ENCODE data around the gene APC. TPM values are rescaled to one million over a fixed set of nuclear protein-coding genes. Genes with fewer than 3 reads are reported as not detected.

Gene APC
- total RNA-seq, 2 experiments from 2014 or later = 18.7 to 19.0 TPM

DNA sequence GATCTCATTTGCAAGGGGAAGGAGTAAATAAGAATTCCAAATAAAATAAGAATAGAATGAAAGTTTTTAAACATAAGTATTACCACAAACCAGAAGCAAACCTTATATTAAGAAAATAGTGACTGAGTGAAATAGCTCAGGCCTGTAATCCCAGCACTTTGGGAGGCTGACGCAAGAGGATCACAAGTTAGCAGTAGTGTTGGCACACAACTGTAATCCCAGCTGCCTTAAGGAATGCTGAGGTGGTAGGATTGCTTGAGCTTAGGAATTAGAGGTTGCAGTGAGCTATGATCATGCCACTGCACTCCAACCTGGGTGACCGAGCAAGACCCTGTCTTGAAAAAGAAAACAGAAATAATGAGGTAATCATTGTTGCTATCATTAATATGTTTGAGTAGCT lies 47.0 kb downstream of the APC start:
- ChIA-PET POLR2A (no interaction called here), CTCF (interaction anchor here (0.8 to 1.2 kb wide), 2 partner anchors 9 to 15 kb away, joined by 3 to 4 read pairs; no protein-coding TSS in a partner anchor)
- Mint-ChIP-seq H3K27ac (no peak overlapping the region), H3K27me3 (no peaks in the 10 kb centered on the region), H3K4me3 (no peak overlapping the region), H3K36me3 (ENCODE audit: low read depth) (peaks cover 5% of the 10 kb centered on the region), H3K4me1 (ENCODE audit: low read depth) (no peaks in the 10 kb centered on the region), H3K9me3 (no peaks in the 10 kb centered on the region)
- DNase-seq (no peak), ATAC-seq (no peak)
- intact Hi-C loops (cut with micrococcal nuclease) = no loop called here
- TF ChIP-seq, protein P1, sequence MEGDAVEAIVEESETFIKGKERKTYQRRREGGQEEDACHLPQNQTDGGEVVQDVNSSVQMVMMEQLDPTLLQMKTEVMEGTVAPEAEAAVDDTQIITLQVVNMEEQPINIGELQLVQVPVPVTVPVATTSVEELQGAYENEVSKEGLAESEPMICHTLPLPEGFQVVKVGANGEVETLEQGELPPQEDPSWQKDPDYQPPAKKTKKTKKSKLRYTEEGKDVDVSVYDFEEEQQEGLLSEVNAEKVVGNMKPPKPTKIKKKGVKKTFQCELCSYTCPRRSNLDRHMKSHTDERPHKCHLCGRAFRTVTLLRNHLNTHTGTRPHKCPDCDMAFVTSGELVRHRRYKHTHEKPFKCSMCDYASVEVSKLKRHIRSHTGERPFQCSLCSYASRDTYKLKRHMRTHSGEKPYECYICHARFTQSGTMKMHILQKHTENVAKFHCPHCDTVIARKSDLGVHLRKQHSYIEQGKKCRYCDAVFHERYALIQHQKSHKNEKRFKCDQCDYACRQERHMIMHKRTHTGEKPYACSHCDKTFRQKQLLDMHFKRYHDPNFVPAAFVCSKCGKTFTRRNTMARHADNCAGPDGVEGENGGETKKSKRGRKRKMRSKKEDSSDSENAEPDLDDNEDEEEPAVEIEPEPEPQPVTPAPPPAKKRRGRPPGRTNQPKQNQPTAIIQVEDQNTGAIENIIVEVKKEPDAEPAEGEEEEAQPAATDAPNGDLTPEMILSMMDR (IDR thresholded peaks at IDR 0.05) = no peak

DNA sequence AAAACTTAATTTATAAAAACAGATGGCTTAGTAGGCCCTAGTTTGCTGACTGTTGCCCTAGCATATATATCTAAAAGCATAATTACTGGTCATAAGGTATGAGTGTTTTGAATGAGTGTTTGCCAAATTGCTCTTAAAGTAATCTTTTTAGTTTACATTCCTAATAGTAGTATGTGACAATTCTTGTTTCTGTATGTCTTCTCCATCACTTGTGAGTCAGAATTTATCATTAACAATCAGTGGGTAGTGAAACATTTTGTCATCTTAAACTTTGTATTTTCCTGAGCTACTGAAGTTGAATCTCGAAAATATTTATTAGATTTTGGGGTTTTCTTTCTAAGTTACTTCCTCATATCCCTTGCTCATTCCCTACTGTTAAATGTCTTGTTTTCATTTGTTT lies 49.6 kb downstream of the APC start:
- ATAC-seq = no peak

DNA sequence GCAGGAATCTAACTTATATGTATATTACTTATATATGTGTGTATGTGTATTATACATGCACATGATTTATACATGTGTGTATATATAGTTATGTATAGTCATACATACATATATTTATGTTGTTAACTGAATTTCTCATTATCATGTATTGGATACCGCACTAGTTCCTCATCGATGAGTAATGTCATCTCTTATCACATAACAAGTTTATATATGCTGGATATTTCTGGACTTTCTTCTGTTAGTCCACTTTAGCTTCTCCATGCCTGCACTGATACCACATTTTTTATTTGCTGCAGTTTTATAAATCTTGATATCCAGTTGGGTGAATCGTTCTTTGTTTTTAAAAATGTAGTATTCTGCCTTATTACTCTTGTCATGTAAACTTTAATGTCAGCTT lies 50.2 kb downstream of the APC start:
- DNase-seq (no peak), ATAC-seq (no peak)
- Mint-ChIP-seq H3K36me3 (ENCODE audit: low read depth) (peaks cover 2% of the 10 kb centered on the region), H3K27ac (no peak overlapping the region), H3K27me3 (no peaks in the 10 kb centered on the region), H3K4me3 (no peak overlapping the region), H3K4me1 (ENCODE audit: low read depth) (no peaks in the 10 kb centered on the region), H3K9me3 (no peaks in the 10 kb centered on the region)
- ChIA-PET CTCF (interaction anchor here (1.2 kb wide), 1 partner anchor 237 kb away, joined by 4 read pairs; no protein-coding TSS in a partner anchor), POLR2A (no interaction called here)
- TF ChIP-seq, protein P1 (IDR thresholded peaks at IDR 0.05) = no peak
- intact Hi-C loops (cut with micrococcal nuclease) = no loop called here

More for the DNA sequence above, 49.6 kb downstream of the APC start:
- intact Hi-C loops (cut with micrococcal nuclease) = no loop called here
- Mint-ChIP-seq H3K36me3 (ENCODE audit: low read depth) (no peaks in the 10 kb centered on the region), H3K4me3 (no peak overlapping the region), H3K9me3 (no peaks in the 10 kb centered on the region), H3K4me1 (ENCODE audit: low read depth) (no peaks in the 10 kb centered on the region), H3K27ac (no peak overlapping the region), H3K27me3 (no peaks in the 10 kb centered on the region)
- ChIA-PET CTCF (interaction anchor here (1.2 kb wide), 1 partner anchor 236 kb away, joined by 4 read pairs; no protein-coding TSS in a partner anchor), POLR2A (no interaction called here)
- TF ChIP-seq, protein P1 (IDR thresholded peaks at IDR 0.05) = no peak
- DNase-seq = no peak

DNA sequence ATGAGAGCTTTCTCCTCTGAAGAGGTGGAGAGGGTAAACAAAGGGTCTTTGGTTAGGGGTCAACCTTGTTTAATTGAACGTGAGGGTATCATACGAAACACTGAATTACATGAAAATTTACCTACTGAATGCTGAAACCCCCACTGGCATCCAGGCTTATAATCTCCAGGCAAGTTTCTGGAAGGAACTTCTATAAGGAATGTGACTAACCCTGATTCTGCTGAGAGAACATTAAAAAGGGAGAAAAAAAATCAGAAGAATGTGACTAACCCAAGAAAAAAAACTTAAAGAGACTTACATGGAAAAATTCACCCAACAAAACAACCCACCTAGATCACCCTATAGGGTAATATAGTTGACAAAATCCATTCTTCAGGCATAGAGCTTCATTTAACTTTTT lies 55.5 kb downstream of the APC start:
- no peak for DNase-seq
- Mint-ChIP-seq H3K4me3 (no peak overlapping the region), H3K27ac (no peak overlapping the region), H3K36me3 (ENCODE audit: low read depth) (peaks cover 11% of the 10 kb centered on the region), H3K4me1 (ENCODE audit: low read depth) (peaks cover 4% of the 10 kb centered on the region), H3K9me3 (no peaks in the 10 kb centered on the region), H3K27me3 (no peaks in the 10 kb centered on the region)
- no peak for ATAC-seq
- CTCF ChIA-PET = interaction anchor here (1.2 to 1.4 kb wide), 2 partner anchors 9 to 242 kb away, joined by 3 to 4 read pairs; no protein-coding TSS in a partner anchor
- POLR2A ChIA-PET = no interaction called here
- intact Hi-C loops (cut with micrococcal nuclease) = no loop called here
- TF ChIP-seq, protein P1 (IDR thresholded peaks at IDR 0.05) = no peak

DNA sequence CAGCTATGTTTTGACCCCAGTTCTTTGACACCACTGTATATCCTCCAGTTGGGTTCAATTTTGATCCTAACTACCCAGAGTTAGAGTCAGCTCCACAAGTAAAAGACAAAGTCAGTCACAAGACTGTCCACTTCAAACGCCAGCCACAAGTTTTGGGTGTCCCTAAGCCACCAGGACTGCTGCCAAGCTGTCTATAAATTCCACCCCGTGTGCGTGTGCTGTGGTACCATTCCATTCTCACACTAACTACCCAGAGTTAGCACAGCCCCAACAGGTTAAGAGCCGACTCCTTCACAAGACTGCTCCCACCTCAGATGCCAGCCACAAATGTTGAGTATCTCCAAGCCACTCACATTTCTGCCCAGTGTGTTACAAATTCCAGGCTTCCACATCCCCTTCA lies 56.7 kb downstream of the APC start:
- Mint-ChIP-seq H3K4me3 (no peak overlapping the region), H3K27ac (no peak overlapping the region), H3K27me3 (no peaks in the 10 kb centered on the region), H3K36me3 (ENCODE audit: low read depth) (peaks cover 13% of the 10 kb centered on the region), H3K4me1 (ENCODE audit: low read depth) (peaks cover 4% of the 10 kb centered on the region), H3K9me3 (no peaks in the 10 kb centered on the region)
- intact Hi-C loops (cut with micrococcal nuclease) = no loop called here
- no peak for DNase-seq
- no peak for ATAC-seq
- TF ChIP-seq, protein P1 (IDR thresholded peaks at IDR 0.05) = no peak
- POLR2A ChIA-PET = interaction anchor here (0.7 kb wide), 1 partner anchor 9 kb away, joined by 3 read pairs; no protein-coding TSS in a partner anchor
- CTCF ChIA-PET = interaction anchor here (1.2 to 1.4 kb wide), 2 partner anchors 10 to 243 kb away, joined by 3 to 4 read pairs; no protein-coding TSS in a partner anchor

Measured in activated CD8-positive, alpha-beta T cell treated with anti-CD3 and anti-CD28 coated beads for 36 hours (primary cell).